ENCODE data around the gene TRMT10A. TPM values are rescaled to one million over a fixed set of nuclear protein-coding genes. Genes with fewer than 3 reads are reported as not detected.

Gene TRMT10A
- total RNA-seq, 1 donor from 2014 or later, result 3.5 TPM

Other genes starting within 250 kb of the TRMT10A start
- 155 TPM for gene ADH1B, start 242.6 kb downstream of the TRMT10A start, total RNA-seq
- gene ADH1C, start 211.3 kb downstream of the TRMT10A start, total RNA-seq, result 7.5 TPM
- gene ADH7, start 128.7 kb downstream of the TRMT10A start, total RNA-seq, result not detected
- not detected for gene C4orf17, start 53.0 kb downstream of the TRMT10A start, total RNA-seq
- 3.9 TPM for gene MTTP, start 10.8 kb upstream of the TRMT10A start, total RNA-seq
- 6.4 TPM for gene C4orf54, start 93.8 kb upstream of the TRMT10A start, total RNA-seq

Measured in Right ventricle myocardium inferior (tissue), 1 donor.